BLaER1 treated with 17β-estradiol and CSF1 and Interleukin-3, amounts not matched to agents 10 nM and 100 nM (cell line): ENCODE data around the gene TLDC2.

ENCODE experiments used
- H3K27ac ChIP-seq, 11 experiments: shearing (Covaris generic); formaldehyde crosslinking; 2 replicates each; pipeline ENCODE4 v1.8.1; 2022
- H3K27me3 ChIP-seq, 11 experiments: shearing (Covaris generic); formaldehyde crosslinking; 2 replicates each; pipeline ENCODE4 v1.8.1; 2022
- H3K36me3 ChIP-seq, 11 experiments: shearing (Covaris generic); formaldehyde crosslinking; 2 replicates each; pipeline ENCODE4 v1.8.1; 2022
- H3K4me1 ChIP-seq, 10 experiments: shearing (Covaris generic); formaldehyde crosslinking; 2 replicates each; pipeline ENCODE4 v1.8.1; 2022
- H3K4me2 ChIP-seq, 11 experiments: shearing (Covaris generic); formaldehyde crosslinking; 2 replicates each; pipeline ENCODE4 v1.8.1; 2022
- H3K4me3 ChIP-seq, 10 experiments: shearing (Covaris generic); formaldehyde crosslinking; 2 replicates each; pipeline ENCODE4 v1.8.1; 2022
- H3K9ac ChIP-seq, 11 experiments: shearing (Covaris generic); formaldehyde crosslinking; 2 replicates each; pipeline ENCODE4 v1.8.1; 2022
- H3K9me3 ChIP-seq, 11 experiments: shearing (Covaris generic); formaldehyde crosslinking; replicated peaks in 1 of 11; 2 replicates each; pipeline ENCODE4 v1.8.1; 2022
- H4K20me1 ChIP-seq, 11 experiments: shearing (Covaris generic); formaldehyde crosslinking; 2 replicates each; pipeline ENCODE4 v1.8.1; 2022
- Cebpa-rat ChIP-seq, 11 experiments: shearing (Covaris generic); IDR thresholded peaks; 2 replicates each; pipeline ENCODE4 v1.8.1; 2022

TLDC2 gene

DNA sequence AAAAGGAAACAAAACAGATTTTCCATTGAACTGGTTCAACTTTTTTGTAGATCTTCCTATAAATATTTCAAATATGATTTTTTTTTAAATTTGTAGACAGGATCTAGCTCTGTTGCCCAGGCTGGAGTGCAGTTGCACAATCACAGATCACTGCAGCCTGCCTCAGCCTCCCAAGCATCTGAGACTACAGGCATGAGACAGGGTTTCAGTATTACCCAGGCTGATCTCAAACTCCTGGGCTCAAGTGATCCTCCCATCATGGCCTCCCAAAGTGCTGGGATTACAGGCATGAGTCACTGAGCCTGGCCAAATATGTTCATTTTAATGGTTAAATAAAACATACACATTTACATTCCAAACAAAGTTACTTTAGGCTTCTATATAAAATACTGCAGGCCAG lies 42.0 kb downstream of the TLDC2 start:
- no peak overlapping the region for H3K27ac ChIP-seq
- H4K20me1 ChIP-seq: peaks cover 0 to 88% (median 0%) of the 10 kb centered on the region in 11 experiments; a peak in 4 of 22 replicates
- no peak overlapping the region for H3K4me3 ChIP-seq
- H3K4me2 ChIP-seq: no peak overlapping the region
- peaks cover 0 to 97% (median 0%) of the 10 kb centered on the region in 11 experiments; a peak in 9 of 22 replicates for H3K36me3 ChIP-seq
- H3K9ac ChIP-seq: no peak overlapping the region
- H3K27me3 ChIP-seq: no peaks in the 10 kb centered on the region
- peak in 2 of 11 experiments; percentile 17 to 45; a peak in 1 of 22 replicates for TF ChIP-seq Cebpa-rat (IDR thresholded peaks at IDR 0.05)
- H3K9me3 ChIP-seq: no peaks in the 10 kb centered on the region
- H3K4me1 ChIP-seq: no peaks in the 10 kb centered on the region

DNA sequence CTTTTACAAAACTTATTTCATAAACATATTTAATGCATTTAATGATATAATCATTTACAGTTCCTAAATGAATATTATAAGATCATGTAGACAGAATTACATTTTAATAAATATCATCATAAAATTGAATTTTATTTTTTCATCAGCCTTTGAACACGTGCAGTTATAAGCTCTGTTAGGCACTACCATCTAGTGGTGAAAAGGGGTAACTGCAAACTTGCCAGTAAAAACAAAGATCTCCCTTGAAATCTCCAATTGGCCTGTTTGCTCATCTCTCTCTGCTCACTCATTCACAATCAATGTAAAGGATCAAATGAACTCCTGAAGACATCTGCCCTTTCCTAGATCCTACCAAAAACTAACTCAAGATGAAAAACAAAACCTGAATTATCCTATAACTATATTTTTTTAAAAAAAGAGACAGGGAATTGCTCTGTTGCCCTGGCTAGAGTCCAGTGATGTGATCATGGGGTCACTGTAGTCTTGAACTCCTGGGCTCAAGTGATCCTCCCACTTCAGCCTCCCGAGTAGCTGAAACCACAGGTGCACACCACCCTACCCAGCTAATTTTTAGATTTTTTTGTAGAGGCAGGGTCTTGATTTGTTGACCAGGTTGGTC lies 43.9 kb downstream of the TLDC2 start:
- Histone ChIP-seq H3K9me3 (no peaks in the 10 kb centered on the region), H3K27ac (no peak overlapping the region), H3K4me1 (peaks cover 0 to 14% (median 0%) of the 10 kb centered on the region in 10 experiments; a peak in 7 of 20 replicates), H3K4me2 (no peak overlapping the region), H3K36me3 (peaks cover 0 to 96% (median 0%) of the 10 kb centered on the region in 11 experiments; a peak in 8 of 22 replicates), H3K4me3 (no peak overlapping the region), H4K20me1 (peaks cover 0 to 99% (median 0%) of the 10 kb centered on the region in 11 experiments; a peak in 4 of 22 replicates), H3K27me3 (no peaks in the 10 kb centered on the region), H3K9ac (no peak overlapping the region)
- no peak for TF ChIP-seq Cebpa-rat (IDR thresholded peaks at IDR 0.05)

DNA sequence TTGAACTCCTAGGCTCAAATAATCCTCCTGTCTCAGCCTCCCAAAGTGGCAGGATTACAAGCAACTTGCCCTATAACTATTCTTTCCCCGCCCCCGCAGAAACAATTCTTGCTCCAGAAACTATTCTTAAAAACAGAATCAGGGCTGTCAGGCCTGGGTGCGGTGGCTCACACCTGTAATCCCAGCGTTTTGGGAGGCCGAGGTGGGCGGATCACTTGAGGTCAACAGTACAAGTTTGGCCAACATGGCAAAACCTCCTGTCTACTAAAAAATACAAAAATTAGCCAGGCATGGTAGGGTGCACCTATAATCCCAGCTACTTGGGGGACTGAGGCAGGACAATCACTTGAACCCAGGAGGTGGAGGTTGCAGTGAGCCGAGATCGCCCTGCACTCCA lies 44.4 kb downstream of the TLDC2 start:
- no peak for TF ChIP-seq Cebpa-rat (IDR thresholded peaks at IDR 0.05)
- Histone ChIP-seq H4K20me1 (peaks cover 0 to 99% (median 0%) of the 10 kb centered on the region in 11 experiments; a peak in 4 of 22 replicates), H3K4me3 (no peak overlapping the region), H3K27me3 (no peaks in the 10 kb centered on the region), H3K9me3 (no peaks in the 10 kb centered on the region), H3K4me1 (peaks cover 0 to 16% (median 0%) of the 10 kb centered on the region in 10 experiments; a peak in 7 of 20 replicates), H3K36me3 (peaks cover 0 to 96% (median 0%) of the 10 kb centered on the region in 11 experiments; a peak in 8 of 22 replicates), H3K27ac (no peak overlapping the region), H3K4me2 (no peak overlapping the region), H3K9ac (no peak overlapping the region)

DNA sequence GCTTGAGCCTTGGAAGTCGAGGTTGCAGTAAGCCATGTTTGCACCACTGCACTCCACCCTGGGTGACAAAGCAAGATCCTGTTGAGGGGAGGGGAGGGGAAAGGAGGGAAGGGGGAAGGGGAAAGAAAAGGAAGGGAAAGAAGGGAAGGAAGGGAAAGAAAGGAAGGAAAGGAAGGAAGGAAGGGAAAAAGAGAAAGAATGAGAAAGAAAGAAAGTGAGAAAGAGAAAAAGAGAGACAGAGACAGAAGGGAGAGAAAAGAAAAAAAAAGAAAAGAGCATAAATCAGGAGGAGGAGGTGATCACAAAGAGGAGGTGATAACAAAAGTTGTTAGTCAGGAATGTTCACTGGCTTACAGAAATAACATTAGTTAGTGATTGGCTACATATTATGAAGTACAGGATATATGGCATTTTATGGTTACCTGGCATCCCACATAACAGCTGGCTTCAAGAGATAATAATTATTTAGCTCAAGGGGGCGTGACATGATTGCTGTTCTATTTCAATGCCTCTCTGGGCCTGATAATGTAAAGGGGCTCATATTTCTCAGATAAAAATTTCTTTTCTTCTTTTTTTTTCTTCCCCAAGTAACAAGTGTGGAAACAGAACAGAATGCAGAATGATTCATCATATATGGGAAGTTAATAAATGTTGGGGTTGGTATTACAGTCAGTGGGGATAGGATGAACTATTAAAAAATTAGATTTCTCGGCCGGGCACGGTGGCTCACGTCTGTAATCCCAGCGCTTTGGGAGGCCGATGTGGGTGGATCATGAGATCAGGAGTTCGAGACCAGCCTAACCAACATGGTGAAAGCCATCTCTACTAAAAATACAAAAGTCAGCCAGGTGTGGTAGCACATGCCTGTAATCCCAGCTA lies 48.5 kb downstream of the TLDC2 start:
- Histone ChIP-seq H4K20me1 (peaks cover 0 to 99% (median 0%) of the 10 kb centered on the region in 11 experiments; a peak in 4 of 22 replicates), H3K9ac (no peak overlapping the region), H3K27ac (no peak overlapping the region), H3K36me3 (peaks cover 0 to 95% (median 0%) of the 10 kb centered on the region in 11 experiments; a peak in 9 of 22 replicates), H3K27me3 (no peaks in the 10 kb centered on the region), H3K4me2 (peak overlapping the region in 4 of 11 experiments; percentile 1 to 45 (median 14); a peak in 4 of 22 replicates), H3K9me3 (no peaks in the 10 kb centered on the region), H3K4me3 (no peak overlapping the region), H3K4me1 (peaks cover 13 to 45% (median 19%) of the 10 kb centered on the region in 10 experiments; a peak in 19 of 20 replicates)
- TF ChIP-seq Cebpa-rat (IDR thresholded peaks at IDR 0.05): no peak

DNA sequence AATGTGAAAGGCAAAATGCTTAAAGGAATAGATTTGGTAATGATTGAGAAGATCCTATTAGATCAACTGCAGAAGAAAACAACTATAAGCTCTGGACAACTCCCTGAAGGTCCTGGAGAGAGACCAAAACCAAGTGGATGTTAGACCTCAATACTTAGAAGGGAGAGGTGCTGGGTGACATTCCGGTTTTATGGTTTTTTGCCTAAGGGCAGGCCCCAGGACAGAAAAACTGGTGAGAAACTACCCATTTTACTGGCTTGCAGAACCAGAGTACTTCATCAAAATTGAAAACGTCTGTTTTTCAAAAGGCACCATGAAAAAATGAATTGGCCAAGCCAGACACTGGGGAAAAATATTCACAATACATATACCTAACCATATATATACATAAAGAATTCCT lies 49.3 kb downstream of the TLDC2 start:
- H3K27me3 ChIP-seq: no peaks in the 10 kb centered on the region
- H3K4me3 ChIP-seq: no peak overlapping the region
- no peak overlapping the region for H3K9ac ChIP-seq
- peaks cover 0 to 98% (median 0%) of the 10 kb centered on the region in 11 experiments; a peak in 9 of 22 replicates for H3K36me3 ChIP-seq
- H3K4me2 ChIP-seq: no peak overlapping the region
- H4K20me1 ChIP-seq: peaks cover 0 to 99% (median 0%) of the 10 kb centered on the region in 11 experiments; a peak in 4 of 22 replicates
- peaks cover 13 to 49% (median 19%) of the 10 kb centered on the region in 10 experiments; a peak in 19 of 20 replicates for H3K4me1 ChIP-seq
- no peaks in the 10 kb centered on the region for H3K9me3 ChIP-seq
- no peak for TF ChIP-seq Cebpa-rat (IDR thresholded peaks at IDR 0.05)
- no peak overlapping the region for H3K27ac ChIP-seq

DNA sequence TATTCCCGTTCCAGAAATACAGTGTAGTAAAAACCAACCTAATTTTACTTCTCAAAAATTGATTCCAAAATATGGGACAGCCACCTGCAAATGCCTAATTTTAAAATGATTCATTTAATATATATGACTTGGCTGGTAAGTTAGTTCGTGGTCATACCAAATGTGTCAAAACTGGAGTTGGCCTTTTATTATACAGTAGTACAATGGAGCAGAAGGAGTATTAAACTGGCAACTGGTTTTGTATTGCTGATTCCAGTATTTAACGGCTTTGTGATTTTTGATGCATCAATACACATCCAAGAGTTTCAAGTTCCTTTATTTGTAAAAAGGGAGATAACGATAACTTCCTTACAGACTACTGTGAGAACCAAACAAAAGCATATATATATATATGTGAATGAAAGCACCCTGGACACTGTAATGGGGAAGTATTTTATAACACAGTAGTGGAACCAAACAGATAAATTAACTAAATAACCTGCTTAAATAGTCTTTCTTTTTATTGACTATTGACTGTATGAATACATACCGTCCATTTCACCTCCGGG lies 50.8 kb downstream of the TLDC2 start:
- no peak for TF ChIP-seq Cebpa-rat (IDR thresholded peaks at IDR 0.05)
- H3K36me3 ChIP-seq: peaks cover 0 to 98% (median 0%) of the 10 kb centered on the region in 11 experiments; a peak in 9 of 22 replicates
- H3K4me3 ChIP-seq: no peak overlapping the region
- H3K27ac ChIP-seq: peak overlapping the region in 2 of 11 experiments; percentile 16 to 35; a peak in 1 of 22 replicates
- no peak overlapping the region for H3K9ac ChIP-seq
- H3K4me1 ChIP-seq: peaks cover 13 to 59% (median 19%) of the 10 kb centered on the region in 10 experiments; a peak in 19 of 20 replicates
- H4K20me1 ChIP-seq: peaks cover 0 to 99% (median 0%) of the 10 kb centered on the region in 11 experiments; a peak in 5 of 22 replicates
- H3K9me3 ChIP-seq: no peaks in the 10 kb centered on the region
- no peaks in the 10 kb centered on the region for H3K27me3 ChIP-seq
- peak overlapping the region in 10 of 11 experiments; percentile 1 to 58 (median 36); a peak in 17 of 22 replicates for H3K4me2 ChIP-seq

DNA sequence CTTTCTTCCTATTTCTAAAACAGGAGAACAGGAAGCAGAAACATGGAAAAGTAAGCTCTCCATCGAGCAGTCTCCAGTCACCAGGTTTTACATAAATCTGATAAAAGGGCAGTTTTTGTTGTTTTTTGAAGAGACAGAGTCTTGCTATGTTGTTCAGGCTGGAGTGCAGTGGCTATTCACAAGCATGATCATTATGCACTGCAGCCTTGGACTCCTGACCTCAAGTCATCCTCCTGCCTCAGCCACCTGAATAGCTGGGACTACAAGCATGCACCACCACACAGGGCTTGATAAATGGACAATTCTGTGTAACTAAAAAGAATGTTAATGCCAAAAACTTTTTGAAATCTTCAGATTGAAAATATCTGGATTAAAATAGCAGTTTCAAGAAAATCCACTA lies 51.8 kb downstream of the TLDC2 start:
- Histone ChIP-seq H3K9me3 (no peaks in the 10 kb centered on the region), H3K4me1 (peaks cover 13 to 59% (median 19%) of the 10 kb centered on the region in 10 experiments; a peak in 19 of 20 replicates), H4K20me1 (peaks cover 0 to 99% (median 0%) of the 10 kb centered on the region in 11 experiments; a peak in 5 of 22 replicates), H3K27me3 (no peaks in the 10 kb centered on the region), H3K36me3 (peaks cover 0 to 98% (median 0%) of the 10 kb centered on the region in 11 experiments; a peak in 9 of 22 replicates), H3K4me2 (peak overlapping the region in 5 of 11 experiments; percentile 22 to 58 (median 50); a peak in 10 of 22 replicates), H3K27ac (0 out of 22 replicates have a peak overlapping the region, but pooled peaks of 1 of the 11 experiments have one; percentile 35), H3K9ac (no peak overlapping the region; a peak in 1 of 22 replicates), H3K4me3 (no peak overlapping the region)
- no peak for TF ChIP-seq Cebpa-rat (IDR thresholded peaks at IDR 0.05)

DNA sequence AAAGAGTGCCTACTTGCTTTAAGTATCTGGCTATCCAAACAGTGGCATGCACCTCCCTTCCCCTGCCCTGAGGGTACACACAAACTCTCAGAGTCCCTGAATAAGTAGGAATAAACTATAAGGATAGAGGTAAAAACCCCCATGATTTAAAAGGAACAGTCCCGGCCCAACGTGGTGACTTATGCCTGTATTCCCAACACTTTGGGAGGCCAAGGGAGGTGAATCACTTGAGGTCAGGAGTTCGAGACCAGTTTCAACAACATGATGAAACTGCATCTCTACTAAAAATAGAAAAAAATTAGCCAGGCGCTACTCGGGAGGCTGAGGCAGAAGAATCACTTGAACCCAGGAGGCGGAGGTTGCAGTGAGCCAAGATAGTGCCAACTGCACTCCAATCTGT lies 53.4 kb downstream of the TLDC2 start:
- Histone ChIP-seq H4K20me1 (peaks cover 0 to 99% (median 0%) of the 10 kb centered on the region in 11 experiments; a peak in 5 of 22 replicates), H3K4me2 (no peak overlapping the region), H3K4me1 (peaks cover 13 to 50% (median 19%) of the 10 kb centered on the region in 10 experiments; a peak in 19 of 20 replicates), H3K4me3 (no peak overlapping the region), H3K27me3 (no peaks in the 10 kb centered on the region), H3K36me3 (peaks cover 0 to 100% (median 0%) of the 10 kb centered on the region in 11 experiments; a peak in 9 of 22 replicates), H3K9me3 (no peaks in the 10 kb centered on the region), H3K9ac (no peak overlapping the region), H3K27ac (no peak overlapping the region)
- TF ChIP-seq Cebpa-rat (IDR thresholded peaks at IDR 0.05): no peak
